ENCODE data around the gene HS3ST5. TPM values are rescaled to one million over a fixed set of nuclear protein-coding genes. Genes with fewer than 3 reads are reported as not detected.

HS3ST5 gene
- total RNA-seq, 2 donors from 2014 or later: 0.31 to 2.0 TPM

GRCh38 chr6:114291428-114291827, 51.4 kb downstream of the HS3ST5 start:
- no peaks in the 10 kb centered on the region for H3K9me3 Mint-ChIP-seq
- no peaks in the 10 kb centered on the region for H3K27me3 Mint-ChIP-seq (ENCODE audit: insufficient read depth)
- WGBS, 2 experiments (ENCODE audit: insufficient coverage in 1 of 2, insufficient read length in 1 of 2): 93 to 94% methylated on average over 2 of the region's 2 CpGs
- H3K4me1 ChIP-seq (ENCODE audit: control insufficient read depth, insufficient read depth, low read length): peaks cover 3% of the 10 kb centered on the region
- no peak overlapping the region for H3K27ac Mint-ChIP-seq
- no peaks in the 10 kb centered on the region for H3K27me3 ChIP-seq (ENCODE audit: control insufficient read depth, insufficient read depth, low read length, poor library complexity, severe bottlenecking)
- H3K4me3 Mint-ChIP-seq: no peak overlapping the region
- H3K36me3 ChIP-seq (ENCODE audit: control insufficient read depth, insufficient read depth, low read length): no peaks in the 10 kb centered on the region
- no peaks in the 10 kb centered on the region for H3K36me3 Mint-ChIP-seq (ENCODE audit: low read depth)
- TF ChIP-seq CTCF (conservative IDR thresholded peaks at IDR 0.05): no peak
- no peak overlapping the region for H3K9ac ChIP-seq (ENCODE audit: extremely low read depth, low read length, poor library complexity, severe bottlenecking)
- DNase-seq: no peak
- no peak overlapping the region for H3K27ac ChIP-seq (ENCODE audit: low read depth, low read length)
- H3K9me3 ChIP-seq (ENCODE audit: control insufficient read depth, low read length): no peaks in the 10 kb centered on the region
- H3K4me1 Mint-ChIP-seq: peaks cover 9% of the 10 kb centered on the region
- H3K4me3 ChIP-seq (ENCODE audit: low read length): no peak overlapping the region

GRCh38 chr6:114290864-114291263, 52.0 kb downstream of the HS3ST5 start:
- no peaks in the 10 kb centered on the region for H3K27me3 Mint-ChIP-seq (ENCODE audit: insufficient read depth)
- no peak overlapping the region for H3K4me3 ChIP-seq (ENCODE audit: low read length)
- H3K36me3 ChIP-seq (ENCODE audit: control insufficient read depth, insufficient read depth, low read length): no peaks in the 10 kb centered on the region
- H3K36me3 Mint-ChIP-seq (ENCODE audit: low read depth): no peaks in the 10 kb centered on the region
- no peaks in the 10 kb centered on the region for H3K27me3 ChIP-seq (ENCODE audit: control insufficient read depth, insufficient read depth, low read length, poor library complexity, severe bottlenecking)
- H3K27ac ChIP-seq (ENCODE audit: low read depth, low read length): no peak overlapping the region
- WGBS, 2 experiments (ENCODE audit: insufficient coverage in 1 of 2, insufficient read length in 1 of 2): 93 to 100% methylated on average over 2 to 3 of the region's 3 CpGs
- H3K4me1 ChIP-seq (ENCODE audit: control insufficient read depth, insufficient read depth, low read length): peaks cover 3% of the 10 kb centered on the region
- H3K4me3 Mint-ChIP-seq: no peak overlapping the region
- peaks cover 9% of the 10 kb centered on the region for H3K4me1 Mint-ChIP-seq
- no peak for DNase-seq
- H3K9ac ChIP-seq (ENCODE audit: extremely low read depth, low read length, poor library complexity, severe bottlenecking): no peak overlapping the region
- no peaks in the 10 kb centered on the region for H3K9me3 Mint-ChIP-seq
- H3K9me3 ChIP-seq (ENCODE audit: control insufficient read depth, low read length): no peaks in the 10 kb centered on the region
- no peak for TF ChIP-seq CTCF (conservative IDR thresholded peaks at IDR 0.05)
- H3K27ac Mint-ChIP-seq: no peak overlapping the region

- Histone ChIP-seq H3K27ac (ENCODE audit: low read depth, low read length) (no peak overlapping the region), H3K27me3 (ENCODE audit: control insufficient read depth, insufficient read depth, low read length, poor library complexity, severe bottlenecking) (no peaks in the 10 kb centered on the region), H3K4me3 (ENCODE audit: low read length) (no peak overlapping the region), H3K9ac (ENCODE audit: extremely low read depth, low read length, poor library complexity, severe bottlenecking) (no peak overlapping the region), H3K9me3 (ENCODE audit: control insufficient read depth, low read length) (no peaks in the 10 kb centered on the region), H3K4me1 (ENCODE audit: control insufficient read depth, insufficient read depth, low read length) (peaks cover 3% of the 10 kb centered on the region), H3K36me3 (ENCODE audit: control insufficient read depth, insufficient read depth, low read length) (no peaks in the 10 kb centered on the region)
- Mint-ChIP-seq H3K9me3 (no peaks in the 10 kb centered on the region), H3K4me1 (peaks cover 9% of the 10 kb centered on the region), H3K36me3 (ENCODE audit: low read depth) (no peaks in the 10 kb centered on the region), H3K27me3 (ENCODE audit: insufficient read depth) (no peaks in the 10 kb centered on the region), H3K4me3 (no peak overlapping the region), H3K27ac (no peak overlapping the region)
- TF ChIP-seq CTCF (conservative IDR thresholded peaks at IDR 0.05): no peak
- no peak for DNase-seq
- WGBS, 2 experiments (ENCODE audit: insufficient coverage in 1 of 2, insufficient read length in 1 of 2): 95 to 98% methylated on average over 2 to 3 of the region's 3 CpGs
Observed at GRCh38 chr6:114288701-114289495, 53.9 kb downstream of the HS3ST5 start.

Data from endodermal cell (in vitro differentiated cells).